GM04503 (cell line): ENCODE data around the gene CTSE.
A peak's percentile ranks its signal among the peaks of the same experiment; 100 is the strongest.

Experiments used
- DNase-seq: peaks from one replicate; pipeline ENCODE4 v3.0.0-alpha.2; 2012; ENCODE audit warnings: low read depth

Gene CTSE

GRCh38 chr1:206049919-206050600, 26.4 kb upstream of the CTSE start:
- no peak for DNase-seq

GRCh38 chr1:206049293-206049692, 25.6 kb upstream of the CTSE start:
- DNase-seq = no peak

GRCh38 chr1:206048582-206048981, 24.9 kb upstream of the CTSE start:
- DNase-seq = no peak

GRCh38 chr1:206047271-206047670, 23.6 kb upstream of the CTSE start:
- DNase-seq = no peak

- DNase-seq = no peak
Observed at GRCh38 chr1:206041640-206042039, 17.9 kb upstream of the CTSE start.

- no peak for DNase-seq
Observed at GRCh38 chr1:206040328-206040727, 16.6 kb upstream of the CTSE start.

GRCh38 chr1:206039046-206039973, 15.6 kb upstream of the CTSE start:
- DNase-seq = no peak

GRCh38 chr1:206037581-206037980, 13.9 kb upstream of the CTSE start:
- DNase-seq = no peak

GRCh38 chr1:206036663-206037455, 13.2 kb upstream of the CTSE start:
- DNase-seq = no peak

GRCh38 chr1:206035027-206035426, 11.3 kb upstream of the CTSE start:
- no peak for DNase-seq

GRCh38 chr1:206032380-206033140, 8.9 kb upstream of the CTSE start:
- no peak for DNase-seq

GRCh38 chr1:206030714-206031113, 7.0 kb upstream of the CTSE start:
- DNase-seq = no peak

GRCh38 chr1:206030191-206030590, 6.5 kb upstream of the CTSE start:
- no peak for DNase-seq

GRCh38 chr1:206029484-206029883, 5.8 kb upstream of the CTSE start:
- peak; percentile 6 for DNase-seq

GRCh38 chr1:206025283-206025820, 1.7 kb upstream of the CTSE start:
- DNase-seq = no peak

- DNase-seq = no peak
Observed at GRCh38 chr1:206022766-206023165, 929 bp downstream of the CTSE start.

GRCh38 chr1:206021626-206022365, 1.9 kb downstream of the CTSE start:
- no peak for DNase-seq

- DNase-seq = no peak
Observed at GRCh38 chr1:206021008-206021625, 2.6 kb downstream of the CTSE start.

- no peak for DNase-seq
Observed at GRCh38 chr1:206020393-206021007, 3.2 kb downstream of the CTSE start.

- no peak for DNase-seq
Observed at GRCh38 chr1:206015071-206015470, 8.6 kb downstream of the CTSE start.
